H9 (cell line): ENCODE results near the gene MCHR1. TPM values are rescaled to one million over a fixed set of nuclear protein-coding genes. Genes with fewer than 3 reads are reported as not detected.
A peak's percentile ranks its signal among the peaks of the same experiment; 100 is the strongest.

ENCODE experiments used
- DNase-seq: peaks from one replicate; pipeline ENCODE4 v3.0.0-alpha.2; 2017
- H2AFZ ChIP-seq: one replicate; pipeline ENCODE4 v1.6.1; 2013; ENCODE audit warnings: mild to moderate bottlenecking, low read length, control low read depth, moderate library complexity
- H2AK5ac ChIP-seq: 2 replicates; pipeline ENCODE4 v1.6.1; 2013; ENCODE audit warnings: low read length, control low read depth, mixed read lengths; ENCODE audit not compliant: insufficient read length
- H2BK120ac ChIP-seq: one replicate; pipeline ENCODE4 v1.6.1; 2013; ENCODE audit warnings: low read depth, mild to moderate bottlenecking, low read length, control low read depth, inconsistent platforms; ENCODE audit not compliant: poor library complexity, severe bottlenecking
- H2BK12ac ChIP-seq: 2 replicates; pipeline ENCODE4 v1.6.1; 2013; ENCODE audit warnings: low read length, control low read depth, mixed read lengths, low read depth; ENCODE audit not compliant: insufficient read length
- H2BK15ac ChIP-seq: 2 replicates; pipeline ENCODE4 v1.6.1; 2013; ENCODE audit warnings: low read depth, low read length, control low read depth
- H2BK20ac ChIP-seq: one replicate; pipeline ENCODE4 v1.6.1; 2013; ENCODE audit warnings: low read depth, mild to moderate bottlenecking, low read length, control low read depth, inconsistent platforms; ENCODE audit not compliant: poor library complexity, severe bottlenecking
- H2BK5ac ChIP-seq: 2 replicates; pipeline ENCODE4 v1.6.1; 2013; ENCODE audit warnings: low read length, control low read depth, mixed read lengths; ENCODE audit not compliant: insufficient read length
- H3K14ac ChIP-seq: 2 replicates; pipeline ENCODE4 v1.6.1; 2013; ENCODE audit warnings: low read length, control low read depth; ENCODE audit not compliant: insufficient read depth
- H3K18ac ChIP-seq: 2 replicates; pipeline ENCODE4 v1.6.1; 2013; ENCODE audit warnings: low read depth, mild to moderate bottlenecking, mixed read lengths, low read length, control low read depth; ENCODE audit not compliant: insufficient read length
- H3K23ac ChIP-seq: 2 replicates; pipeline ENCODE4 v1.6.1; 2013; ENCODE audit warnings: low read length, control low read depth, mixed read lengths, low read depth; ENCODE audit not compliant: insufficient read length
- H3K23me2 ChIP-seq: 2 replicates; pipeline ENCODE4 v1.6.1; 2013; ENCODE audit warnings: low read depth, mild to moderate bottlenecking, mixed read lengths, low read length, control low read depth; ENCODE audit not compliant: insufficient read length, poor library complexity, severe bottlenecking
- H3K27ac ChIP-seq: 2 replicates; pipeline ENCODE4 v1.5.1; 2013; ENCODE audit warnings: low read length, control low read depth, mixed read lengths, low read depth; ENCODE audit not compliant: insufficient read length
- H3K27me3 ChIP-seq: 2 replicates; pipeline ENCODE4 v1.6.1; 2013; ENCODE audit warnings: low read length, control low read depth, inconsistent platforms; ENCODE audit not compliant: insufficient read depth
- H3K4ac ChIP-seq: 2 replicates; pipeline ENCODE4 v1.6.1; 2013; ENCODE audit warnings: low read depth, mild to moderate bottlenecking, control low read depth, inconsistent platforms, low read length, moderate library complexity
- H3K4me1 ChIP-seq: 2 replicates; pipeline ENCODE4 v1.6.1; 2013; ENCODE audit warnings: low read length, control low read depth, inconsistent platforms; ENCODE audit not compliant: insufficient read depth
- H3K4me2 ChIP-seq: 2 replicates; pipeline ENCODE4 v1.6.1; 2013; ENCODE audit warnings: low read length, control low read depth, mixed read lengths; ENCODE audit not compliant: insufficient read length, insufficient read depth
- H3K56ac ChIP-seq: 2 replicates; pipeline ENCODE4 v1.6.1; 2013; ENCODE audit warnings: low read depth, mild to moderate bottlenecking, mixed read lengths, low read length, control low read depth; ENCODE audit not compliant: insufficient read length
- H3K79me1 ChIP-seq: 2 replicates; pipeline ENCODE4 v1.6.1; 2013; ENCODE audit warnings: low read depth, mild to moderate bottlenecking, moderate library complexity, low read length, control low read depth, inconsistent platforms; ENCODE audit not compliant: insufficient read depth, poor library complexity, severe bottlenecking
- H3K79me2 ChIP-seq: 2 replicates; pipeline ENCODE4 v1.6.1; 2013; ENCODE audit warnings: low read length, control low read depth, inconsistent platforms; ENCODE audit not compliant: insufficient read depth
- H3K9ac ChIP-seq: 2 replicates; pipeline ENCODE4 v1.6.1; 2013; ENCODE audit warnings: low read length, control low read depth, mixed read lengths; ENCODE audit not compliant: insufficient read length; ENCODE audit errors: extremely low read depth
- H3K9me3 ChIP-seq: one replicate; pipeline ENCODE4 v1.6.1; 2013; ENCODE audit warnings: low read depth, low read length, inconsistent platforms; ENCODE audit not compliant: control insufficient read depth
- H3T11ph ChIP-seq: one replicate; pipeline ENCODE4 v1.6.1; 2013; ENCODE audit warnings: mild to moderate bottlenecking, low read length, control low read depth, inconsistent platforms
- H4K20me1 ChIP-seq: one replicate; pipeline ENCODE4 v1.6.1; 2013; ENCODE audit not compliant: control insufficient read depth, insufficient read length, insufficient read depth
- H4K5ac ChIP-seq: 2 replicates; pipeline ENCODE4 v1.6.1; 2013; ENCODE audit warnings: low read depth, mild to moderate bottlenecking, mixed read lengths, low read length, control low read depth; ENCODE audit not compliant: insufficient read length
- H4K8ac ChIP-seq: replicated peaks from 2 replicates; pipeline ENCODE4 v1.6.1; 2013; ENCODE audit warnings: low read length, control low read depth, mixed read lengths, low read depth; ENCODE audit not compliant: insufficient read length
- H4K91ac ChIP-seq: 2 replicates; pipeline ENCODE4 v1.6.1; 2013; ENCODE audit warnings: low read depth, mild to moderate bottlenecking, moderate library complexity, mixed read lengths, low read length, control low read depth; ENCODE audit not compliant: insufficient read length
- H3K27ac Mint-ChIP-seq, 3 experiments: 2 replicates in 2 of 3; 3 replicates in 1 of 3; pipeline ENCODE4 v1.8.0; 2020 to 2021; ENCODE audit warnings: mixed read lengths in 3 of 3, mild to moderate bottlenecking in 1 of 3, moderate library complexity in 1 of 3
- H3K27me3 Mint-ChIP-seq: 2 replicates; pipeline ENCODE4 v1.8.0; 2021; ENCODE audit warnings: low read depth, mild to moderate bottlenecking, moderate library complexity, mixed read lengths
- H3K36me3 Mint-ChIP-seq, 3 experiments: 2 replicates in 2 of 3; 3 replicates in 1 of 3; pipeline ENCODE4 v1.8.0; 2020 to 2021; ENCODE audit warnings: low read depth in 3 of 3, mixed read lengths in 3 of 3; ENCODE audit not compliant: insufficient read depth in 1 of 3
- H3K4me1 Mint-ChIP-seq, 2 experiments: 2 replicates each; pipeline ENCODE4 v1.8.0; 2020; ENCODE audit warnings: mixed read lengths in 2 of 2
- H3K4me3 Mint-ChIP-seq, 2 experiments: 2 replicates in 1 of 2; 3 replicates in 1 of 2; pipeline ENCODE4 v1.8.0; 2020 to 2021; ENCODE audit warnings: mild to moderate bottlenecking in 2 of 2, mixed read lengths in 2 of 2, moderate library complexity in 1 of 2
- H3K9me3 Mint-ChIP-seq, 2 experiments: 2 replicates in 1 of 2; 3 replicates in 1 of 2; pipeline ENCODE4 v1.8.0; 2020; ENCODE audit warnings: mild to moderate bottlenecking in 2 of 2, mixed read lengths in 2 of 2, moderate library complexity in 1 of 2
- WGBS: extraction: QIAGEN DNeasy Blood & Tissue Kit; methylation state at CpG from one replicate; pipeline ENCODE4 v1.1.7; 2013; ENCODE audit warnings: missing lambda C conversion rate, low lambda C conversion rate, mixed read lengths; ENCODE audit not compliant: insufficient read length; ENCODE audit errors: extremely low coverage; 5-methylcytosine and 5-hydroxymethylcytosine counted together
- total RNA-seq: library from RNA; stranded (reverse); gene quantifications from 2 replicates; pipeline ENCODE4 v1.2.1, GENCODE V29; 2021
- TF ChIP-seq, protein P1 (sequence below): fragments of 200-600 bp; sonication (generic); conservative IDR thresholded peaks from 3 replicates; pipeline ENCODE4 v1.8.0; 2021; ENCODE audit warnings: antibody characterized with exemption, mild to moderate bottlenecking

MCHR1 gene
- total RNA-seq, 1 experiment from 2014 or later, result 2.9 TPM

GRCh38 chr22:40687706-40688105, 8.4 kb downstream of the MCHR1 start:
- Histone ChIP-seq H3K56ac (no peak overlapping the region), H3T11ph (no peak overlapping the region), H3K18ac (no peak overlapping the region), H3K79me1 (no peaks in the 10 kb centered on the region), H3K23me2 (peaks cover 9% of the 10 kb centered on the region), H2AFZ (no peak overlapping the region), H3K9me3 (no peaks in the 10 kb centered on the region), H3K4me1 (no peaks in the 10 kb centered on the region; the same call in 1 of the 2 replicates), H2AK5ac (no peak overlapping the region), H2BK120ac (no peak overlapping the region), H3K23ac (no peak overlapping the region), H2BK5ac (no peak overlapping the region), H4K8ac (no peak overlapping the region), H2BK15ac (no peak overlapping the region), H3K4me2 (no peak overlapping the region), H2BK20ac (no peak overlapping the region), H3K14ac (no peak overlapping the region), H4K91ac (no peak overlapping the region), H4K5ac (no peak overlapping the region), H4K20me1 (no peaks in the 10 kb centered on the region), H3K27ac (no peak overlapping the region), H3K27me3 (no peaks in the 10 kb centered on the region), H2BK12ac (no peak overlapping the region), H3K79me2 (no peaks in the 10 kb centered on the region), H3K4ac (no peak overlapping the region), H3K9ac (no peak overlapping the region)
- WGBS, result no CpG with 5 or more reads among the region's 2 CpGs
- Mint-ChIP-seq H3K4me1 (peaks cover 41 to 42% of the 10 kb centered on the region in 2 experiments), H3K4me3 (no peak overlapping the region), H3K27ac (peak overlapping the region in 2 of 3 experiments; percentile 64 to 85; a peak in 2 of 7 replicates), H3K9me3 (no peaks in the 10 kb centered on the region), H3K36me3 (no peaks in the 10 kb centered on the region; a peak in 1 of 7 replicates), H3K27me3 (no peaks in the 10 kb centered on the region)
- TF ChIP-seq, protein P1, sequence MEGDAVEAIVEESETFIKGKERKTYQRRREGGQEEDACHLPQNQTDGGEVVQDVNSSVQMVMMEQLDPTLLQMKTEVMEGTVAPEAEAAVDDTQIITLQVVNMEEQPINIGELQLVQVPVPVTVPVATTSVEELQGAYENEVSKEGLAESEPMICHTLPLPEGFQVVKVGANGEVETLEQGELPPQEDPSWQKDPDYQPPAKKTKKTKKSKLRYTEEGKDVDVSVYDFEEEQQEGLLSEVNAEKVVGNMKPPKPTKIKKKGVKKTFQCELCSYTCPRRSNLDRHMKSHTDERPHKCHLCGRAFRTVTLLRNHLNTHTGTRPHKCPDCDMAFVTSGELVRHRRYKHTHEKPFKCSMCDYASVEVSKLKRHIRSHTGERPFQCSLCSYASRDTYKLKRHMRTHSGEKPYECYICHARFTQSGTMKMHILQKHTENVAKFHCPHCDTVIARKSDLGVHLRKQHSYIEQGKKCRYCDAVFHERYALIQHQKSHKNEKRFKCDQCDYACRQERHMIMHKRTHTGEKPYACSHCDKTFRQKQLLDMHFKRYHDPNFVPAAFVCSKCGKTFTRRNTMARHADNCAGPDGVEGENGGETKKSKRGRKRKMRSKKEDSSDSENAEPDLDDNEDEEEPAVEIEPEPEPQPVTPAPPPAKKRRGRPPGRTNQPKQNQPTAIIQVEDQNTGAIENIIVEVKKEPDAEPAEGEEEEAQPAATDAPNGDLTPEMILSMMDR, result no peak
- no peak for DNase-seq
